ENCODE measurements around the gene PKD1.

The PKD1 gene

GRCh38 chr16:2149630-2150417 is 14.1 kb upstream of the PKD1 start:
- TF ChIP-seq CTCF (IDR thresholded peaks at IDR 0.05; ENCODE audit: low read depth, low read length), result no peak
- DNase-seq, result no peak
- Histone ChIP-seq H3K9me3 (no peaks in the 10 kb centered on the region), H3K4me1 (peaks cover 32% of the 10 kb centered on the region), H3K27me3 (no peaks in the 10 kb centered on the region), H3K36me3 (peaks cover 34% of the 10 kb centered on the region), H3K4me3 (ENCODE audit: low read depth, low read length) (peak overlapping the region; percentile 56)

- Histone ChIP-seq H3K9me3 (no peaks in the 10 kb centered on the region), H3K4me1 (peaks cover 32% of the 10 kb centered on the region), H3K36me3 (peaks cover 25% of the 10 kb centered on the region), H3K27me3 (no peaks in the 10 kb centered on the region), H3K4me3 (ENCODE audit: low read depth, low read length) (peak overlapping the region; percentile 56)
- no peak for TF ChIP-seq CTCF (IDR thresholded peaks at IDR 0.05; ENCODE audit: low read depth, low read length)
- DNase-seq, result no peak
Observed at GRCh38 chr16:2148714-2149629, 13.3 kb upstream of the PKD1 start.

- Histone ChIP-seq H3K27me3 (no peaks in the 10 kb centered on the region), H3K4me1 (peaks cover 32% of the 10 kb centered on the region), H3K4me3 (ENCODE audit: low read depth, low read length) (peak within 1 kb of the TSS; percentile 56), H3K9me3 (no peaks in the 10 kb centered on the region), H3K36me3 (peaks cover 17% of the 10 kb centered on the region)
- no peak for TF ChIP-seq CTCF (IDR thresholded peaks at IDR 0.05; ENCODE audit: low read depth, low read length)
- DNase-seq, result peak; percentile 94
Observed at GRCh38 chr16:2147981-2148671, 12.4 kb upstream of the PKD1 start, which contains the start of gene RAB26. RAB26 (plus strand) TSS chr16:2148625; CDS start chr16:2148784, 159 bp downstream.

GRCh38 chr16:2147378-2147777 is 11.7 kb upstream of the PKD1 start:
- no peak for TF ChIP-seq CTCF (IDR thresholded peaks at IDR 0.05; ENCODE audit: low read depth, low read length)
- Histone ChIP-seq H3K9me3 (no peaks in the 10 kb centered on the region), H3K36me3 (peaks cover 12% of the 10 kb centered on the region), H3K27me3 (no peaks in the 10 kb centered on the region), H3K4me3 (ENCODE audit: low read depth, low read length) (no peak overlapping the region), H3K4me1 (peaks cover 32% of the 10 kb centered on the region)
- no peak for DNase-seq

- Histone ChIP-seq H3K4me1 (peaks cover 18% of the 10 kb centered on the region), H3K9me3 (no peaks in the 10 kb centered on the region), H3K27me3 (no peaks in the 10 kb centered on the region), H3K4me3 (ENCODE audit: low read depth, low read length) (no peak overlapping the region), H3K36me3 (no peaks in the 10 kb centered on the region)
- TF ChIP-seq CTCF (IDR thresholded peaks at IDR 0.05; ENCODE audit: low read depth, low read length), result no peak
- DNase-seq, result no peak
Observed at GRCh38 chr16:2145843-2146242, 10.1 kb upstream of the PKD1 start.
